IMR-90 (cell line): Measurements from ENCODE around the gene CTDSP2.

Source experiments
- CHD1 ChIP-seq: IDR thresholded peaks from 2 replicates; pipeline ENCODE4 v1.6.1; 2012; ENCODE audit warnings: low read depth, low read length, improper control_type of control experiment
- CTCF ChIP-seq: conservative IDR thresholded peaks from 2 replicates; pipeline ENCODE4 v1.5.1; 2012; ENCODE audit warnings: mild to moderate bottlenecking, low read depth, low read length, improper control_type of control experiment
- MXI1 ChIP-seq: IDR thresholded peaks from 2 replicates; pipeline ENCODE4 v1.6.1; 2012; ENCODE audit warnings: low read depth, mild to moderate bottlenecking, low read length, moderate library complexity, borderline replicate concordance
- POLR2A ChIP-seq: IDR thresholded peaks from 2 replicates; pipeline ENCODE4 v1.6.1; 2012; ENCODE audit warnings: mild to moderate bottlenecking, low read depth, low read length
- RAD21 ChIP-seq: IDR thresholded peaks from 2 replicates; pipeline ENCODE4 v1.6.1; 2012; ENCODE audit warnings: low read length, improper control_type of control experiment
- RCOR1 ChIP-seq: IDR thresholded peaks from 2 replicates; pipeline ENCODE4 v1.6.1; 2012; ENCODE audit warnings: mild to moderate bottlenecking, low read length, improper control_type of control experiment; ENCODE audit not compliant: insufficient replicate concordance
- SMC3 ChIP-seq: fragments of 150-350 bp; IDR thresholded peaks from 2 replicates; pipeline ENCODE4 v1.6.1; 2016; ENCODE audit warnings: low read depth, mild to moderate bottlenecking, antibody characterized with exemption, low read length, moderate library complexity

- no peak for TF ChIP-seq CTCF
- TF ChIP-seq POLR2A = no peak
- TF ChIP-seq MXI1 = no peak
- TF ChIP-seq RAD21 = no peak
- no peak for TF ChIP-seq SMC3
- TF ChIP-seq CHD1 = no peak
- no peak for TF ChIP-seq RCOR1
Measured at GRCh38 chr12:57783466-57783801, 63.1 kb downstream of the CTDSP2 start.
